ENCODE measurements around the gene C13orf46. TPM values are rescaled to one million over a fixed set of nuclear protein-coding genes. Genes with fewer than 3 reads are reported as not detected.

Gene C13orf46
- total and polyA plus RNA-seq, 2 of the 8 experiments (the other 6 are each of a cell fraction or from before 2014, with no cell fraction given): 0.23 to 0.28 TPM

DNA sequence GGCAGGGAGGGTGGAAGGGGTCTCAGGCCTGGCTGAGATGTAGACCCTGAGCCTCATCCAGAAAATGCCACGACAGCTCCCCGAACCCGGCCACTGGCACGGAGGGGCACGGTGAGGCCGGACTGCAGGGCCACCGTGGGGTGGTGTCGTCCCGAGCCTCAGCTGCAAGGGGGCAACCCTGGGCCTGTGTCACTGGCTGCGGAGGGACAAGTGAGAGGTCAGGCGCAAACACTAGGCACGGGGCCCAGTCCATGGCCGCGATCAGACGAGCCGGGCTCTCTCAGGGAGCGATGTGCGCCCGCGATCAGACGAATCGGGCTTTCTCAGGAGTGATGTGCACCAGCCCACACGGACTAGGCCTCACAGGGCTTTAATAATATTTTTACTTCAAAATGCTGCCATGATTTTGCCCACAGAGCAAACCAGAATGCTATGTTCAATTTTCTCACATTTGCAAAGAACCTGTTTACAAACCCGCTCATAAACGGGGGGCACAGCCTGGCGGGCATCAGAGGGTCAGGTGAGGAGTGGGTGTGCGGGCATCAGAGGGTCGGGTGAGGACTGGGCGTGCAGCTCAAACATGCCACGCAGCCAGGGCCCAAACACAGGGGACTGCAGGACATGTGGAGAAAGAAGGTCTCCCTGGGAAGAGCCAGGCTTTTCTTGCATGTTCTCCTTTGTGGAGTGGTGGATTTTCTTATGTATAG, 42.6 kb upstream of the C13orf46 start (continued):
- TF ChIP-seq BCL11A (IDR thresholded peaks at IDR 0.05; ENCODE audit: low read depth in 2 of 2, low read length in 2 of 2) (no peak), SIX5 (IDR thresholded peaks at IDR 0.05; ENCODE audit: low read depth, low read length) (no peak), POLR2A (IDR thresholded peaks at IDR 0.05; ENCODE audit: control extremely low read depth in 1 of 2, low read depth in 2 of 2, low read length in 2 of 2) (no peak)
- TF ChIP-seq, protein P1, sequence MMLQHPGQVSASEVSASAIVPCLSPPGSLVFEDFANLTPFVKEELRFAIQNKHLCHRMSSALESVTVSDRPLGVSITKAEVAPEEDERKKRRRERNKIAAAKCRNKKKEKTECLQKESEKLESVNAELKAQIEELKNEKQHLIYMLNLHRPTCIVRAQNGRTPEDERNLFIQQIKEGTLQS (IDR thresholded peaks at IDR 0.05; ENCODE audit: insufficient read depth, low read depth, low read length): no peak

All from H1 (cell line).